Peyer's patch (tissue), 4 donors: ENCODE results near the gene SCAMP2.

Experiments used
- CTCF ChIP-seq, 6 experiments: fragments of 450-650 bp in 4 of 6; fragments of 200-600 bp in 2 of 6; sonication (generic) in 1 of 6; IDR thresholded peaks; one replicate each; pipeline ENCODE4 v1.5.1; 2017 to 2019; ENCODE audit warnings: antibody characterized with exemption in 6 of 6, mild to moderate bottlenecking in 3 of 6, moderate library complexity in 1 of 6
- POLR2A ChIP-seq, 2 donors: fragments of 450-650 bp; IDR thresholded peaks; one replicate each; pipeline ENCODE4 v1.5.1; 2017; ENCODE audit warnings: antibody characterized with exemption in 2 of 2, mild to moderate bottlenecking in 2 of 2, moderate library complexity in 2 of 2

- TF ChIP-seq CTCF (IDR thresholded peaks at IDR 0.05) (no peak), POLR2A (IDR thresholded peaks at IDR 0.05) (no peak)
Measured at GRCh38 chr15:74815121-74815934, 57.8 kb downstream of the SCAMP2 start.
